HS-27A (cell line): Measurements from ENCODE around the gene KLHL24.
"Not testable (repeated sequence)": the region's sequence is repeated elsewhere in the genome, so short reads cannot be mapped to it uniquely, and the experiment has no call there.

ENCODE experiments used
- DNase-seq: peaks from one replicate; pipeline ENCODE4 v3.0.0-alpha.2; 2012; ENCODE audit warnings: low read depth, missing footprints

The KLHL24 gene

GRCh38 chr3:183697610-183698317 lies 62.3 kb downstream of the KLHL24 start, which contains the start of gene YEATS2:
Gene YEATS2, plus strand, starts transcription at chr3:183697797. Its CDS starts 17,366 bp downstream, at chr3:183715163.
- DNase-seq, result no peak

- DNase-seq, result no peak
Measured at GRCh38 chr3:183698318-183698751, 62.9 kb downstream of the KLHL24 start.

- DNase-seq, result no peak
Measured at GRCh38 chr3:183698756-183699155, 63.3 kb downstream of the KLHL24 start.

DNA sequence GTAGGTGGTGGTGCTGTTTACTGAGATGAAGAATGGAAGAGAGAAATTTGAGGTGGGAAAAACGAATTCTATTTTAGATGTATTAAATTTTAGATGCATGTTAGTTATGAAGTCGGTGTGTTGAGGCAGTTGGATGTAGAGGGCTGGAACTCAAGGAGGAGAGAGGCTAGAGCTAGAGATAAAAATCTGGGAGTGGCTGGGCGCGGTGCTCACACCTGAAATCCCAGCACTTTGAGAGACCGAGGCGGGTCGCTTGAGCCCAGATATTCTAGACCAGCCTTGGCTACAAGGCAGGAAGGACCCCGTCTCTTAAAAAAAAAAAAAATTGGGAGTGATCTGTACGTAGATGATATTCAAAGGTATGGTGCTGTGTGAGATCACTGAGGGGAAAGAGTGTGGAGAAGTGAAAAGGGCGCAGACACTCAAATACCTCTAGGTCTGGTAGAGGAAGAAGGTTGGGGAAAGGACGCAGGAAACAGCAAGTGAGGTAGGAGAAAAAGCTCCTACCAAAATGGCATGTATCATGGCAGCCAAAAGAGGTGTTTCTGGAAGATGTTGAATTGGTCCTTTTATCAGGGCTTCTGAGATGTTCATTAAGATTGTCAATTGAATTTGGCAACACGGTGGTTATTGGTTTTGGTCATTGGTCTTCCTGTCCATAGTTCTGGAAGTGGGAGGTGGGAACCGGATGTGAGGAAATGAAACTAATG lies 64.0 kb downstream of the KLHL24 start:
- DNase-seq, result no peak

DNA sequence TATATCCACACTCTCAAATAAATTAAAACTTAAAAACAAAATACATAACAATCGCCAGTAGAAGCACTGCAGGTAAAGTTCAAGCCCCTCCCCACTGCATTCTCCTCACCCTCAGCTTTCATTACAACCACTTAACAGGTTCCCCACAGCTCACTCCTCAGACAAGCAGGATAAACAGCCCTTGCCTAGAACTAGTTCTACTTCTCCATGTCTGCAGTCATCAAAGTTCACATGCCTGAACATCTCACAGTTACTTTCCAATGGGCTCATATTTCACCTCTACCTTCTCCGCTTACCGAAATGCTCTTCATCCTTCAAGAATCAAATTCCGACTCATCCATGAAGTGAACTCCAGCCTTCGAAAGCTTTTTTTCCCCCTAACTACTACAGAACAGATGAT lies 66.3 kb downstream of the KLHL24 start:
- no peak for DNase-seq

- not testable (repeated sequence) for DNase-seq
Measured at GRCh38 chr3:183703892-183704291, 68.5 kb downstream of the KLHL24 start.

GRCh38 chr3:183710231-183710630 lies 74.8 kb downstream of the KLHL24 start:
- DNase-seq, result no peak

DNA sequence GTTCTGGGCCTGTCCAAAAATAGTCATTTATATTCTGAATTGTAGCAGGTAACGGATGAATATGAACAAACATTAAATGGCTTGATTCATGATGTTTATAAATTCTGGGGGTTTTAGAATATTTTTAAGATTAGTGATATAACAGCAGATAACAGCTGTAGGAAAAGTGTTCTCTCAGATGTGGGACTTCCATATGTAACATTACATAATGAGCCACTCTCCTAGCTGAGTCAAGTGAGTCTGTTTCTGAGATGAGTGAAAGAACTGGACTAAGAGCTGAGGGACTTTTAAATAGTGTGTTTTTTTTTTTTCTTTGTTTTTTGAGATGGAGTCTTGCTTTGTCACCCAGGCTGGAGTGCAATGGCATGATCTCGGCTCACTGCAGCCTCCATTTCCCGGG lies 76.1 kb downstream of the KLHL24 start:
- DNase-seq, result no peak

- no peak for DNase-seq
Measured at GRCh38 chr3:183714622-183715021, 79.2 kb downstream of the KLHL24 start.

GRCh38 chr3:183718012-183718411 lies 82.6 kb downstream of the KLHL24 start:
- no peak for DNase-seq

DNA sequence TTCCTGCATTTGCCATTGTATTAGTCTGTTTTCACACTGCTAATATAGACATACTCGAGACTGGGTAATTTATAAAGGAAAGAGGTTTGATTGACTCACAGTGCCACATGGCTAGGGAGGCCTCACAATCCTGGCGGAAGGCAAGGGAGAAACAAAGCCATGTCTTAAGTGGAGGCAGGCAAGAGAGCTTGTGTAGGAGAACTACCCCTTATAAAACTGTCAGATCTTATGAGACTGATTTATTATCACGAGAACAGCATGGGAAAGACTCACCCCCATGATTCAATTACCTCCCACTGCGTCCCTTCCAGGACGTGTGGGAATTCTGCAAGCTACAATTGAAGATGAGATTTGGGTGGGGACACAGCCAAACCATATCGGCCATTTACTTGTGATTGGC lies 90.0 kb downstream of the KLHL24 start:
- DNase-seq, result no peak

GRCh38 chr3:183728204-183728603 lies 92.8 kb downstream of the KLHL24 start:
- no peak for DNase-seq

DNA sequence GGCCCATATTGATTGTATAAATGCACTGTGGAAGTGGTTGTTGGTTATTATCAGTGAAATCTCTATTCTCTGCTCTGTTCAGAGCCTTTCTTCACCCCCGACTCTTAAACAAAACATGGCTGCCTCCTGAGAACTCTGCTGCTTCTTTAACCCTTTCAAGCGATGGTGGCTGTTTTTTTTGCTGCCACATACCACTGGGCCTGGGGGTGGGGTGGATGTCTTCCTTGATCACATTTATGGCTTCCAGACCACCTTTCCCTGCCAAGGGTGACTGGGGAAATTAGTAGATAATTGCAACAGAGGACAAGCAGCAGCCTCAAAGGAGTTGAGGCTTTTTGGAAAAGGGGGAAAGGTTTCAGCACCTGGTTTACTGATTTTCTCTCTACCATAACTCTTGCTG lies 94.9 kb downstream of the KLHL24 start:
- no peak for DNase-seq

DNA sequence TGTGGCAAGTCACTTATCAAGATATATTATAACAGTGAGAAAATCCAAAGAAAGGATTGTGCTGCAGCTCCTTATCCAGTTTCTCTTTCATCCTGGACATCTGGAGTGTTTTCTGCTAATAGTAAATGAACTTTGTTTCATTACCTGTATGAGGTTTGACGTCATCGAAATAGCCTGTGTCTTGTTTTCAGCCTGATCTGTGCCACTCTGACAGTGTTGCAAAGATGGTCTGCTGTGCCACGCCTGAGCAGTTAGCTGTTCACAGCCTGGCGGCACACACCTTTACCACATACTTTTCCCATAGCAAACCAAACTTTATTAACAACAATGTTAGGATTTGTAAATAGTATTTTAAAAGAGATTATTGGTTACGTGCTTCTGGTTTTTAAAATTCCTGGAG lies 96.2 kb downstream of the KLHL24 start:
- DNase-seq, result no peak

GRCh38 chr3:183733553-183733952 lies 98.1 kb downstream of the KLHL24 start:
- no peak for DNase-seq
